HepG2 (cell line): Measurements from ENCODE around the gene SORBS2. TPM values are rescaled to one million over a fixed set of nuclear protein-coding genes. Genes with fewer than 3 reads are reported as not detected.
A peak's percentile ranks its signal among the peaks of the same experiment; 100 is the strongest.

Experiments used
- CCAR2 ChIP-seq: fragments of 200-400 bp; formaldehyde crosslinking; optimal IDR thresholded peaks from 2 replicates; pipeline ENCODE3; 2018; ENCODE audit warnings: low read depth, mild to moderate bottlenecking, low read length, moderate library complexity
- FOSL1 ChIP-seq: sonication (generic); formaldehyde crosslinking; IDR thresholded peaks from 2 replicates; pipeline ENCODE4 v1.9.0; 2021; ENCODE audit warnings: missing genetic modification reagents, borderline replicate concordance
- HMG20B ChIP-seq: conservative IDR thresholded peaks from 2 replicates; pipeline ENCODE4 v1.6.1; 2016; ENCODE audit warnings: missing genetic modification reagents, missing compliant biosample characterization
- HMGXB4 ChIP-seq, 2 experiments: sonication (generic) in 1 of 2; formaldehyde crosslinking in 1 of 2; IDR thresholded peaks; 2 replicates each; pipeline versions ENCODE4 v1.4.0 to v1.6.1; 2018 to 2020; ENCODE audit warnings: missing genetic modification reagents in 2 of 2, borderline replicate concordance in 1 of 2, low read depth in 1 of 2, mild to moderate bottlenecking in 1 of 2, missing biosample characterization in 1 of 2
- KMT2B ChIP-seq: IDR thresholded peaks from 2 replicates; pipeline ENCODE4 v1.6.1; 2016; ENCODE audit warnings: missing genetic modification reagents, missing compliant biosample characterization
- SETDB1 ChIP-seq: sonication (generic); formaldehyde crosslinking; IDR thresholded peaks from 2 replicates; pipeline ENCODE4 v1.5.1; 2020; ENCODE audit warnings: missing genetic modification reagents, mild to moderate bottlenecking, borderline replicate concordance
- TRAFD1 ChIP-seq: sonication (generic); formaldehyde crosslinking; IDR thresholded peaks from 2 replicates; pipeline ENCODE4 v1.5.1; 2020; ENCODE audit warnings: missing genetic modification reagents, mild to moderate bottlenecking, borderline replicate concordance
- USF2 ChIP-seq, 2 experiments: sonication (generic) in 1 of 2; formaldehyde crosslinking in 1 of 2; IDR thresholded peaks; 2 replicates each; pipeline versions ENCODE4 v1.5.1 to v1.6.1; 2011 to 2020; ENCODE audit warnings: borderline replicate concordance in 1 of 2, low read depth in 1 of 2, low read length in 1 of 2, mild to moderate bottlenecking in 1 of 2, missing genetic modification reagents in 1 of 2, moderate library complexity in 1 of 2
- ZBTB20 ChIP-seq: sonication (generic); formaldehyde crosslinking; IDR thresholded peaks from 2 replicates; pipeline ENCODE4 v1.8.1; 2023; ENCODE audit warnings: missing genetic modification reagents, low read depth, mild to moderate bottlenecking, borderline replicate concordance
- ZKSCAN5 ChIP-seq: sonication (generic); formaldehyde crosslinking; IDR thresholded peaks from 2 replicates; pipeline ENCODE4 v1.5.1; 2020; ENCODE audit warnings: mild to moderate bottlenecking, missing genetic modification reagents
- ZNF644 ChIP-seq: IDR thresholded peaks from 2 replicates; pipeline ENCODE4 v1.6.1; 2016; ENCODE audit warnings: low read depth
- ZNF747 ChIP-seq: sonication (generic); formaldehyde crosslinking; IDR thresholded peaks from 2 replicates; pipeline ENCODE4 v1.8.1; 2023; ENCODE audit warnings: missing genetic modification reagents, mild to moderate bottlenecking, borderline replicate concordance
- ZNF761 ChIP-seq: sonication (generic); formaldehyde crosslinking; conservative IDR thresholded peaks from 2 replicates; pipeline ENCODE4 v1.4.0; 2020; ENCODE audit warnings: mild to moderate bottlenecking, missing genetic modification reagents
- ZNF766 ChIP-seq: sonication (generic); formaldehyde crosslinking; IDR thresholded peaks from 2 replicates; pipeline ENCODE4 v1.5.0; 2020; ENCODE audit warnings: missing genetic modification reagents, borderline replicate concordance
- ZNF879 ChIP-seq: sonication (generic); formaldehyde crosslinking; IDR thresholded peaks from 2 replicates; pipeline ENCODE4 v1.8.1; 2023; ENCODE audit warnings: missing genetic modification reagents
- polyA plus RNA-seq, 8 experiments: library from polyadenylated mRNA; depleted of rRNA in 3 of 8; stranded (reverse) in 7 of 8; unstranded in 1 of 8; fragments of >200 nt; fragmentation: Illumina TruSeq in 4 of 8; extraction: Trizol in 4 of 8; gene quantifications; 2 replicates each; pipeline versions ENCODE4 v1.2.1 to v1.2.3, GENCODE V29; 2011 to 2016; ENCODE audit warnings: low read depth in 4 of 8, missing spikeins in 1 of 8, mixed read lengths in 1 of 8; ENCODE audit not compliant: insufficient read depth in 1 of 8
- total RNA-seq, 5 experiments: library from RNA; depleted of rRNA; stranded (reverse); fragments of >200 nt; fragmentation: Illumina TruSeq; extraction: Trizol; gene quantifications; 2 replicates each; pipeline ENCODE4 v1.2.3, GENCODE V29; 2016; ENCODE audit warnings: low read depth in 1 of 5
- TF ChIP-seq, protein P1 (sequence below): sonication (generic); formaldehyde crosslinking; IDR thresholded peaks from 2 replicates; pipeline ENCODE4 v1.4.0; 2020; ENCODE audit warnings: missing genetic modification reagents
- TF ChIP-seq, protein P2 (sequence below): sonication (generic); formaldehyde crosslinking; IDR thresholded peaks from 2 replicates; pipeline ENCODE4 v1.5.1; 2020; ENCODE audit warnings: mild to moderate bottlenecking, missing genetic modification reagents, moderate library complexity
- TF ChIP-seq, protein P3 (sequence below): sonication (generic); formaldehyde crosslinking; IDR thresholded peaks from 2 replicates; pipeline ENCODE4 v1.5.0; 2020; ENCODE audit warnings: mild to moderate bottlenecking, missing genetic modification reagents, moderate library complexity

SORBS2 gene
- total and polyA plus RNA-seq, 2 of the 13 experiments (the other 11 are each of a cell fraction or from before 2014, with no cell fraction given) = 25.0 to 80.5 TPM

DNA sequence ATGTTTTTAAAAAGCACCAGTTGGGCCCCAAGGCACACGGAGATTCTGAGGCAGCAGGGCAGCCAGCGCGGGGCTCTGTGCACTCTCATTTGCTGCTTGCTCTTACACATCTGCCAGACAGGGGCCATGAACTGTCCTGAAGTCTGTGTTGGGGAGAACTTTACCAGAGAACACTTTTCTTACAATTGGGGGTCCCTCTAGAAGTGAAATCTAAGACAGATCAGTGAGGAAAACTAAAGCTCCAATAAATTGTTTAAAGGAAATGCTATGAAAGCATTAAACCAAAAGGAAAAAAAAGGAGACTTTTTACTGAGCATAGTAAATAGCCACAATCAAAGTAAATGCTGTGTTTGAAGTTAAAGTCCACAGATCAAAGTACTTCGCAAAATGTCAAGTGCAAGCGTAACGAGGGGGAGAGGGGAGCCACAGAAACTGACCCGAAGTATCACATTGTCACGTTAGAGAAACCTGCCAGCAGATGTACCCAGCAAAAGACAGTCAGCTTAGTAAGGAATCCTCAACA, 37.8 kb downstream of the SORBS2 start (continued):
- TF ChIP-seq HMGXB4 (CRISPR knock-in tag; IDR thresholded peaks at IDR 0.05; ENCODE audit: borderline replicate concordance in 1 of 2, low read depth in 1 of 2) (no peak), CCAR2 (no peak), KMT2B (no peak; the same call in 1 of the 2 replicates), ZKSCAN5 (CRISPR knock-in tag) (no peak), USF2 (IDR thresholded peaks at IDR 0.05; ENCODE audit: low read depth, low read length) (no peak), USF2 (CRISPR knock-in tag; IDR thresholded peaks at IDR 0.05; ENCODE audit: borderline replicate concordance) (no peak), ZNF766 (CRISPR knock-in tag) (no peak), ZBTB20 (CRISPR knock-in tag) (peak; percentile 31; the same call in 1 of the 2 replicates), TRAFD1 (no peak), ZNF644 (CRISPR knock-in tag) (no peak), FOSL1 (CRISPR knock-in tag) (no peak), ZNF747 (CRISPR knock-in tag) (no peak), ZNF879 (CRISPR knock-in tag) (no peak), HMG20B (CRISPR knock-in tag) (peak; percentile 45; the same call in 1 of the 2 replicates), ZNF761 (CRISPR knock-in tag) (no peak), SETDB1 (no peak)
- TF ChIP-seq, protein P1, sequence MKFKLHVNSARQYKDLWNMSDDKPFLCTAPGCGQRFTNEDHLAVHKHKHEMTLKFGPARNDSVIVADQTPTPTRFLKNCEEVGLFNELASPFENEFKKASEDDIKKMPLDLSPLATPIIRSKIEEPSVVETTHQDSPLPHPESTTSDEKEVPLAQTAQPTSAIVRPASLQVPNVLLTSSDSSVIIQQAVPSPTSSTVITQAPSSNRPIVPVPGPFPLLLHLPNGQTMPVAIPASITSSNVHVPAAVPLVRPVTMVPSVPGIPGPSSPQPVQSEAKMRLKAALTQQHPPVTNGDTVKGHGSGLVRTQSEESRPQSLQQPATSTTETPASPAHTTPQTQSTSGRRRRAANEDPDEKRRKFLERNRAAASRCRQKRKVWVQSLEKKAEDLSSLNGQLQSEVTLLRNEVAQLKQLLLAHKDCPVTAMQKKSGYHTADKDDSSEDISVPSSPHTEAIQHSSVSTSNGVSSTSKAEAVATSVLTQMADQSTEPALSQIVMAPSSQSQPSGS (CRISPR knock-in tag) = no peak
- TF ChIP-seq, protein P2, sequence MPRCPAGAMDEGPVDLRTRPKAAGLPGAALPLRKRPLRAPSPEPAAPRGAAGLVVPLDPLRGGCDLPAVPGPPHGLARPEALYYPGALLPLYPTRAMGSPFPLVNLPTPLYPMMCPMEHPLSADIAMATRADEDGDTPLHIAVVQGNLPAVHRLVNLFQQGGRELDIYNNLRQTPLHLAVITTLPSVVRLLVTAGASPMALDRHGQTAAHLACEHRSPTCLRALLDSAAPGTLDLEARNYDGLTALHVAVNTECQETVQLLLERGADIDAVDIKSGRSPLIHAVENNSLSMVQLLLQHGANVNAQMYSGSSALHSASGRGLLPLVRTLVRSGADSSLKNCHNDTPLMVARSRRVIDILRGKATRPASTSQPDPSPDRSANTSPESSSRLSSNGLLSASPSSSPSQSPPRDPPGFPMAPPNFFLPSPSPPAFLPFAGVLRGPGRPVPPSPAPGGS (CRISPR knock-in tag) = no peak
- TF ChIP-seq, protein P3, sequence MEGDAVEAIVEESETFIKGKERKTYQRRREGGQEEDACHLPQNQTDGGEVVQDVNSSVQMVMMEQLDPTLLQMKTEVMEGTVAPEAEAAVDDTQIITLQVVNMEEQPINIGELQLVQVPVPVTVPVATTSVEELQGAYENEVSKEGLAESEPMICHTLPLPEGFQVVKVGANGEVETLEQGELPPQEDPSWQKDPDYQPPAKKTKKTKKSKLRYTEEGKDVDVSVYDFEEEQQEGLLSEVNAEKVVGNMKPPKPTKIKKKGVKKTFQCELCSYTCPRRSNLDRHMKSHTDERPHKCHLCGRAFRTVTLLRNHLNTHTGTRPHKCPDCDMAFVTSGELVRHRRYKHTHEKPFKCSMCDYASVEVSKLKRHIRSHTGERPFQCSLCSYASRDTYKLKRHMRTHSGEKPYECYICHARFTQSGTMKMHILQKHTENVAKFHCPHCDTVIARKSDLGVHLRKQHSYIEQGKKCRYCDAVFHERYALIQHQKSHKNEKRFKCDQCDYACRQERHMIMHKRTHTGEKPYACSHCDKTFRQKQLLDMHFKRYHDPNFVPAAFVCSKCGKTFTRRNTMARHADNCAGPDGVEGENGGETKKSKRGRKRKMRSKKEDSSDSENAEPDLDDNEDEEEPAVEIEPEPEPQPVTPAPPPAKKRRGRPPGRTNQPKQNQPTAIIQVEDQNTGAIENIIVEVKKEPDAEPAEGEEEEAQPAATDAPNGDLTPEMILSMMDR (CRISPR knock-in tag) = no peak
